ENCODE data around the gene SLIT3. TPM values are rescaled to one million over a fixed set of nuclear protein-coding genes. Genes with fewer than 3 reads are reported as not detected.

The SLIT3 gene
- total and polyA plus RNA-seq, 2 donors (not counting 3 experiments of a cell fraction or from before 2014, with no cell fraction given) = 0.90 to 1.0 TPM

- peaks cover 2% of the 10 kb centered on the region for H3K9me1 ChIP-seq (replicated peaks; ENCODE audit: control insufficient read depth, extremely low read depth, insufficient read depth, low read length)
- H3K4me3 ChIP-seq (replicated peaks in 1 of 3; ENCODE audit: insufficient read depth in 1 of 3, low read depth in 1 of 3, low read length in 3 of 3) = no peak overlapping the region
- dilution Hi-C loops (cut with MboI; ENCODE audit: extremely low pct_ligation_motif_present, low sequenced_read_pairs) (no loop called here), intact Hi-C loops (cut with micrococcal nuclease) (no loop called here)
- no peak for FAIRE-seq
- ChIA-PET CTCF (interaction anchor here (1.6 kb wide), 1 partner anchor 51 kb away, joined by 3 read pairs; no protein-coding TSS in a partner anchor), POLR2A (no interaction called here)
- no peaks in the 10 kb centered on the region for H3K36me3 ChIP-seq (ENCODE audit: control insufficient read depth in 2 of 2, extremely low read depth in 1 of 2, insufficient read depth in 2 of 2, low read length in 2 of 2)
- TF ChIP-seq CTCF (IDR thresholded peaks at IDR 0.05; ENCODE audit: extremely low read depth in 1 of 2, insufficient read depth in 1 of 2, low read depth in 1 of 2, low read length in 2 of 2) (no peak), MYC (IDR thresholded peaks at IDR 0.05; ENCODE audit: low read depth, low read length) (no peak), POLR2A (IDR thresholded peaks at IDR 0.05; ENCODE audit: low read depth, low read length) (no peak)
- H3K27me3 ChIP-seq (ENCODE audit: control insufficient read depth in 2 of 2, insufficient read depth in 2 of 2, low read length in 2 of 2) = peaks cover 0 to 3% of the 10 kb centered on the region in 2 experiments
- BruUV-seq (replicated peaks) = no TSS peak
- H3K4me1 ChIP-seq (ENCODE audit: control insufficient read depth, extremely low read depth, insufficient read depth, low read length) = no peaks in the 10 kb centered on the region
- H4K20me1 ChIP-seq (replicated peaks; ENCODE audit: control insufficient read depth, extremely low read depth, insufficient read depth, low read length) = no peaks in the 10 kb centered on the region
- no peak overlapping the region for H3K9ac ChIP-seq (replicated peaks; ENCODE audit: extremely low read depth, insufficient read depth, low read length)
- no peaks in the 10 kb centered on the region for H3K9me3 ChIP-seq (replicated peaks; ENCODE audit: control insufficient read depth, insufficient read depth, low read length)
- no peak overlapping the region for H2AFZ ChIP-seq (ENCODE audit: low read depth, low read length)
- no peaks in the 10 kb centered on the region for H3K79me2 ChIP-seq (ENCODE audit: control insufficient read depth, insufficient read depth, low read length)
- no peak overlapping the region for H3K27ac ChIP-seq (ENCODE audit: insufficient read depth, low read depth, low read length)
- no peak for DNase-seq (ENCODE audit: low read depth, low spot score)
- no peak overlapping the region for H3K4me2 ChIP-seq (ENCODE audit: insufficient read depth, low read length)
Measured at GRCh38 chr5:169333518-169333917, 32.6 kb upstream of the SLIT3 start.

- no peak overlapping the region for H3K9ac ChIP-seq (replicated peaks; ENCODE audit: extremely low read depth, insufficient read depth, low read length)
- no peaks in the 10 kb centered on the region for H4K20me1 ChIP-seq (replicated peaks; ENCODE audit: control insufficient read depth, extremely low read depth, insufficient read depth, low read length)
- dilution Hi-C loops (cut with MboI; ENCODE audit: extremely low pct_ligation_motif_present, low sequenced_read_pairs) (no loop called here), intact Hi-C loops (cut with micrococcal nuclease) (no loop called here)
- H3K9me1 ChIP-seq (replicated peaks; ENCODE audit: control insufficient read depth, extremely low read depth, insufficient read depth, low read length) = peaks cover 2% of the 10 kb centered on the region
- no peaks in the 10 kb centered on the region for H3K4me1 ChIP-seq (ENCODE audit: control insufficient read depth, extremely low read depth, insufficient read depth, low read length)
- no peaks in the 10 kb centered on the region for H3K79me2 ChIP-seq (ENCODE audit: control insufficient read depth, insufficient read depth, low read length)
- peaks cover 0 to 3% of the 10 kb centered on the region in 2 experiments for H3K27me3 ChIP-seq (ENCODE audit: control insufficient read depth in 2 of 2, insufficient read depth in 2 of 2, low read length in 2 of 2)
- H3K4me2 ChIP-seq (ENCODE audit: insufficient read depth, low read length) = no peak overlapping the region
- H3K27ac ChIP-seq (ENCODE audit: insufficient read depth, low read depth, low read length) = no peak overlapping the region
- H3K36me3 ChIP-seq (ENCODE audit: control insufficient read depth in 2 of 2, extremely low read depth in 1 of 2, insufficient read depth in 2 of 2, low read length in 2 of 2) = no peaks in the 10 kb centered on the region
- no peak for DNase-seq (ENCODE audit: low read depth, low spot score)
- CTCF ChIA-PET = interaction anchor here (1.2 kb wide), 1 partner anchor 19 kb away, joined by 3 read pairs; no protein-coding TSS in a partner anchor
- POLR2A ChIA-PET = no interaction called here
- H3K4me3 ChIP-seq (replicated peaks in 1 of 3; ENCODE audit: insufficient read depth in 1 of 3, low read depth in 1 of 3, low read length in 3 of 3) = no peak overlapping the region
- BruUV-seq (replicated peaks) = no TSS peak
- no peaks in the 10 kb centered on the region for H3K9me3 ChIP-seq (replicated peaks; ENCODE audit: control insufficient read depth, insufficient read depth, low read length)
- TF ChIP-seq GATA2 (IDR thresholded peaks at IDR 0.05; ENCODE audit: insufficient read depth, insufficient read length, low read depth, low read length) = no peak
- TF ChIP-seq POLR2AphosphoS5 (IDR thresholded peaks at IDR 0.05; ENCODE audit: insufficient read depth, low read depth, low read length) = no peak
- no peak for TF ChIP-seq CTCF (IDR thresholded peaks at IDR 0.05; ENCODE audit: extremely low read depth in 1 of 2, insufficient read depth in 1 of 2, low read depth in 1 of 2, low read length in 2 of 2)
- TF ChIP-seq POLR2A (IDR thresholded peaks at IDR 0.05; ENCODE audit: low read depth, low read length) = no peak
- TF ChIP-seq FOS (IDR thresholded peaks at IDR 0.05; ENCODE audit: borderline replicate concordance, insufficient read depth, low read length) = no peak
- no peak for TF ChIP-seq MAX (IDR thresholded peaks at IDR 0.05; ENCODE audit: insufficient read depth, insufficient read length)
- no peak for TF ChIP-seq EZH2 (IDR thresholded peaks at IDR 0.05; ENCODE audit: borderline replicate concordance, low read depth, low read length, severe bottlenecking)
- no peak for TF ChIP-seq JUN (IDR thresholded peaks at IDR 0.05; ENCODE audit: borderline replicate concordance, insufficient read depth, insufficient read length, low read depth)
- TF ChIP-seq MYC (IDR thresholded peaks at IDR 0.05; ENCODE audit: low read depth, low read length) = no peak
- no peak overlapping the region for H2AFZ ChIP-seq (ENCODE audit: low read depth, low read length)
- FAIRE-seq = no peak
Measured at GRCh38 chr5:169331292-169331852, 30.4 kb upstream of the SLIT3 start.
